Stimulated activated naive CD4-positive, alpha-beta T cell treated with Interleukin-2 at 50 U/mL for 16 hours (primary cell): ENCODE data around the gene NFKBIA.
"Not testable (repeated sequence)": the region's sequence is repeated elsewhere in the genome, so short reads cannot be mapped to it uniquely, and the experiment has no call there.

Source experiments
- DNase-seq: peaks from one replicate; lab custom pipeline; 2025; lab: John Stamatoyannopoulos, UW

The NFKBIA gene

DNA sequence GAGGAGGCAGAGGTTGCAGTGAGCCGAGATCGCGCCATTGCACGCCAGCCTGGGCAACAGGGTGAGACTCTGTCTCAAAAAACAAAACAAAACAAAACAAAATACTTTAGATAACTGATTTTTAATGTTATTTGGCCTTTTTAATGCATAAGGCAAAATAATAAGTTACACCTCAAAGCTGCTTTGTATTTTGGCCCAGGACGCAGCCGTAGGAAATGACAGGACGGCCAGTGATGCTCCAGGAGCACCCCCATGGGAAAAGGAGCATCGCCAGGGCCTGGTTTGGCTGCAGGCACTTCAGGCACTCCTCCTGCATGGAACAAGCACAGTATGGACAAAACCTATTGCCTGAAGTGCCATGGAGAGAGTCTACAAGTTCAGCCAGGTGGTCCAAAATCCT, 3.5 kb upstream of the NFKBIA start:
- DNase-seq: no peak

DNA sequence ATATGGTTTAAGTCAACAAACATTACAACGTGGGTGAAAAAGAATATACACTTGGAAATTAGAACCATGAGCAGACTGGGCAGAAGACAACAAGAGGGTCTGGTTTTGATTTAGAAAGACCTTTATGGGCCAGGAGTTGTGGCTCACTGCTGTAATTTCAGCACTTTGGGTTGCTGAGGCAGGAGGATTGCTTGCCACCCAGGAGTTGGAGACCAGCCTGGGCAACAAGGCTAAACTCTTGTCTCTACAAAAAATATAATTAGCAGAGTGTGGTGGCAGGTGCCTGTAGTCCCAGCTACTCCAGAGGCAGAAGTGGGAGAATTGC, 2.7 kb upstream of the NFKBIA start:
- DNase-seq: no peak

DNA sequence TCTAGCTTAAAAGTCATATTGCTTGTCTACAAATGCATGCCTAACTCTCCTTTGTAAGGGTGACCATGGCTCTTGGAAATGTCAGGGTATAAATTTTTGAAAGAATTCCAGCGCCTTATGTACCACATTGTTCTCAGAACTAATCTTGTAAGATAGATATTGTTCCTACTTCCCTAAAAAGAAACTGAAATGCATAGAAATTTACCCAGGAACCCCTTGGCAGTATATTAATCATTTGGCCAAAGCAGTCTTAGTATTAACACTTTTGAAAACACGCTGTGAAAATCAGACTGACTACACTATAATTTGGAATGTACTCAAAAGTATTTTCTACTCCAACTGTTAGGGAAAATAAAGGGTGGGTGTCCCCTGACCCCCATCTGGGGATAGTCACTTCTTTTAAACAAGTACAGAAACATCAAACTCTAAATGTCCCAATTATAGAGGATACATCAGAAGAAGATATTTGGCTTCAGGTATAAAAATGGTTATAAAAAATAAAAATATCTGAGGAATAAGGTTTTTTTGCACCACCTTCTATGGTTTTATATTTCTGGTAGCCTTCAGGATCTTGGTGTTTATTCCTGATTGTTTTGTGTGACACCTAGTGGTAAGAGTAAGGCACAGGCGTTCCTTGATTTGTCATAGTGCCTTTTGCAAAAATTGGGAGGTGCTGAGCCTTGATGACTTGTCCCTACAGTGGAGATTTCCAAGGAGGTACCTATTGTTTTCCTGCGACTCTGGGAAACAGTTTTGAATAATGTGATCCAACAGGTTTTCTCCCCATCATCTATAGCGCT, 2.2 kb upstream of the NFKBIA start:
- no peak for DNase-seq

DNA sequence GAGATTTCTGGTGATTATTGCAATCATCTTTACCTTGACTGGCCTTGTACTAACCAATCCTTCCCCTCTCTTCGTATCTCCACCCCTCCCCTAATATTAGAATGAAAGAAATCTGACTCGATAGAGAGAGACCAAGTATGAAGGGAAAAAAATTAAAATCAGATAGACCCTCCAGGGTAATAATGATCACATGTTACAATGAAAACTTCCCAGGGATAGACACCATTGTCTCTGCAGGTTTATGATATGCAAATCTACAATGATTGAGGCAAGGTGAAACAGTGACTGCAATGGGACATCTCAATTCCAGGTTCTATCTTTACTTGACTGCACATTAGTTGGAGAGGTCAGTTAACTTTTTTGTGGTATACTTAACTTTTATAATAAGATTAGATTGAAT, 1.5 kb upstream of the NFKBIA start:
- no peak for DNase-seq

DNA sequence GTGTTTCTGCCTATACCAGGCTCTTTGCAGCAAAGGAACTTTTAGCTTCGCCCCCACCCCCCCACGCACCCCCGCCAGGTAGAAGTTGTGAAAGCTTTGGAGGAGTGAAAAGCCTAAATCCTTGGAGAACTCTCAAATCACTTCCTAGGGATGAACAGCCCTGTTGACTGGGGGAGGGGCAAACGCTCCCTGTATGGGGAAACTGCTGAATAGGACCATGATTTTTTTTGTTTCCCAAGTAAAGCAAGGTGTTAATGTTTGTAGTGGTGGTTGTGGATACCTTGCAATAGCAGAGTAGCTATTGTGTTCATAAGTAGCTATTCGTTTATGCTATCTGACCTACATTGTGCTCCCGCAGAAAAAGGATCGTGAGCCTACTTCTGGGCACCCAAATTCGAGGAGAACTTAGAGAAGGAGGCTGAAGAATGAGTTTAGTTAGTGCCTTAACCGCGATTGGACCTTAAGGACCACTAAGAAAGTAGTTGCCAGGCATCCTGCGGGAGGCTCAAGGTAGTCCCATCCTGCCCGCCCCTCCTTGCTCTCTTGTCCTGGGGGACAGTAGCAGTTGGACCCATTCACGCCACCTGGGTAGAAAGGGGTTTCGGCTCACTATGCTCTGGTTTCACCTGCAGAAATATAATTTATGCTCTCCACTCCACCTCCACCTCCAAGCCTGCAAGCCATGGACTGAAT, 901 bp upstream of the NFKBIA start:
- no peak for DNase-seq

DNA sequence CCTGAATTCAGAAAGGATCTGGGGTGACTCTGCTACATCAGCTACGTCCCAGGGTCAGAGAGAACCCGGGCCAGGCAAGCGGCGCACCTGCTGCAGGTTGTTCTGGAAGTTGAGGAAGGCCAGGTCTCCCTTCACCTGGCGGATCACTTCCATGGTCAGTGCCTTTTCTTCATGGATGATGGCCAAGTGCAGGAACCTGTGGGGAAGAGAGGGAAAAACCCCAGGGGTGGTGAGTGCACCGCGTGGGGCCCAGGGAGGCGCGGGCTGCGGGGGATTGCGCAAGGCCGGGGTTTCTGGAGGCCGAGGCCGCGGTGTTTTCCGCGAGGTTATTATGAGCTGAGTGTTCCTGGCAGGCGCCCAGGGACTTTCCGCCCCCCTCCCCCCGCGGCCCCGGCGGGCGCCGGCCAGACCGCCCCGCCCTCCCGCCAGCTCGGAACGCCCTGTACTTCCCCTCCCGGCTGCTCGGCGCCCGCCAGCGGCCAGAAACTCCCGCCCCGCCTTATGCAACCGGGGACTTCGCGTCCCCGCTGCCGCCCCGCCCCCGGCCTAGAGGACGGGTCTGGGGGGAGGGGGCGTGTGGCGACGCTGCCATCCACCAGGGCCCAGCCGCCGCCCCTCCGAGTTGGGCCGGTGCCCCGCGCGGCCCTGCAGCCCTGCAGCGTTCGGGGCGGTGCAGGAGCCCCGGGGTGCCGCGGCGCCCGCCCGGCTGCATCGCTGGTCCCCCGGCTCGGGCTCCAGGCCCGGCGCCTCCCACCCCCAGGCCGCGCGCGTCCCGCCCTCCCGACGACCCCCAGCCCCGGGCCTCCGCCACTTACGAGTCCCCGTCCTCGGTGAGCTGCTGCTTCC, 723 bp downstream of the NFKBIA start:
- DNase-seq: peak; percentile 96

DNA sequence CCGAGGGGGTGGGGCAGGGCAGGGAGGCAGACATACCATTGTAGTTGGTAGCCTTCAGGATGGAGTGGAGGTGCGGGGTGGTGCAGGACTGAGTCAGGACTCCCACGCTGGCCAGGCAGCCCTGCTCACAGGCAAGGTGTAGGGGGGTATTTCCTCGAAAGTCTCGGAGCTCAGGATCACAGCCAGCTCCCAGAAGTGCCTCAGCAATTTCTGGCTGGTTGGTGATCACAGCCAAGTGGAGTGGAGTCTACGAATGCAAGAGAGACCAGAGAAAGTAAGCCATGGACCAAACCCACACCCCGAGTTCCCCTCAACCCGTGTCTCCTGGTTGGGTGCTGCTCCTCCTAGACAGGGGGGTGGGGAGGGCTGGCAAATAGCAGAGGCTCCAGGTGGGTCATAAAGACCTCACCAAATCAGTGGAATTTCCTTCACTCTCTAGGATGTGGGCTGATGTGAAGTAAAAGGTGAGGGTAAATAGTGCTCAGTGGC, 1.4 kb downstream of the NFKBIA start:
- peak; percentile 62 for DNase-seq

DNA sequence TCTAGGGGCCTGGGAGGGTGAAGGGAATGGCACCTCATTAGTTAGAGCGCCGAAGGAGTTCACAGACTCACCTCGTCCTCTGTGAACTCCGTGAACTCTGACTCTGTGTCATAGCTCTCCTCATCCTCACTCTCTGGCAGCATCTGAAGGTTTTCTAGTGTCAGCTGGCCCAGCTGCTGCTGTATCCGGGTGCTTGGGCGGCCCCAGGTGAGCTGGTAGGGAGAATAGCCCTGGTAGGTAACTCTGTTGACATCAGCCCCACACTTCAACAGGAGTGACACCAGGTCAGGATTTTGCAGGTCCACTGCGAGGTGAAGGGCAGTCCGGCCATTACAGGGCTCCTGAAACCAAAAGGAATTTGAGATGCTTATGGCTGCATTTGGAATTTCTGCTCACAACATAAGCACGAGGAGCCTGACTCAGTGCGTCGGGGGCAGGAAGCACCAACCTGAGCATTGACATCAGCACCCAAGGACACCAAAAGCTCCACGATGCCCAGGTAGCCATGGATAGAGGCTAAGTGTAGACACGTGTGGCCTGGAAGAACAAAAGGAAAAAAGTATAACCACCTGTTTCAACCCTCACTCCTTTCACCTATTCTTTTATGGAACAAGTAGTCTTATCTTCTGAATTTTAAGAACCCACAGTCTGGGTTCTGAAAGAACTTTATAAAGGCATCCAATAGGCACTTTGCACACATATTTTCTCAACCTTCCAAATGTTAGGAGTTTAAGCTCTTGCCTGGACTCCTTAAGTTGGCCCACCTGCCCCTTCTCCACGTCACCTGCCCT, 2.0 kb downstream of the NFKBIA start:
- peak; percentile 28 for DNase-seq

DNA sequence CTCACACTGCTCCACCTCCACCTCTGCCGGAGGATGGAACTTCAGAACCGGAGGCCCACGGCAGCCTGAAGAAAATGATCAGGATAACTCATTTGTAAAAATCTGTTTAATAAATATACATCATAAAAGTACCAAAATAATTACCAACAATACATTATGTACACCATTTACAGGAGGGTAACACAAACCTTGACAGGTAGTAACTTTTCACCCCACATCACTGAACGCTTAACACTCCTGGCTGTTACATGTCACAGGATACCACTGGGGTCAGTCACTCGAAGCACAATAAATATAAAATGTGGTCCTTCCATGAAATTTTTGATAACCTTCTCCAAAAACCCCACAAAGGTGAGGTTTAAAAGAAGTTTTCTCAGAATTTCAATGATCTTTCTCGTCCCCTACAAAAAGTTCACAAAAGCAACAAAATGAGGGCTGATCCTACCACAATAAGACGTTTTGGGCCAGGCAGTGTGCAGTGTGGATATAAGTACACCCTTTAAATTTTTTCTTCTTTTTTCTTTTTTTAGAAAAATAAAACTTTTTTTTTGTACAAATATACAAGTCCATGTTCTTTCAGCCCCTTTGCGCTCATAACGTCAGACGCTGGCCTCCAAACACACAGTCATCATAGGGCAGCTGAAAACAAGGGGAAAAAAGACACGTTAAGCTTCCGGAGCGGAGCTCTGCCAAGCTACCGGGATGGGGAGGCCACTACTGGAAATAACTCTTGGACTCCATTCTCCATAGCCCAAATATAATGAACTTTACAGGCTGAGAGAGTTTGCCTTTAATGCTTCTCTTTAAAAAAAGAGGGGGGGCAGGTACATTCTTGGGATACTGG, 2.9 kb downstream of the NFKBIA start:
- no peak for DNase-seq

DNA sequence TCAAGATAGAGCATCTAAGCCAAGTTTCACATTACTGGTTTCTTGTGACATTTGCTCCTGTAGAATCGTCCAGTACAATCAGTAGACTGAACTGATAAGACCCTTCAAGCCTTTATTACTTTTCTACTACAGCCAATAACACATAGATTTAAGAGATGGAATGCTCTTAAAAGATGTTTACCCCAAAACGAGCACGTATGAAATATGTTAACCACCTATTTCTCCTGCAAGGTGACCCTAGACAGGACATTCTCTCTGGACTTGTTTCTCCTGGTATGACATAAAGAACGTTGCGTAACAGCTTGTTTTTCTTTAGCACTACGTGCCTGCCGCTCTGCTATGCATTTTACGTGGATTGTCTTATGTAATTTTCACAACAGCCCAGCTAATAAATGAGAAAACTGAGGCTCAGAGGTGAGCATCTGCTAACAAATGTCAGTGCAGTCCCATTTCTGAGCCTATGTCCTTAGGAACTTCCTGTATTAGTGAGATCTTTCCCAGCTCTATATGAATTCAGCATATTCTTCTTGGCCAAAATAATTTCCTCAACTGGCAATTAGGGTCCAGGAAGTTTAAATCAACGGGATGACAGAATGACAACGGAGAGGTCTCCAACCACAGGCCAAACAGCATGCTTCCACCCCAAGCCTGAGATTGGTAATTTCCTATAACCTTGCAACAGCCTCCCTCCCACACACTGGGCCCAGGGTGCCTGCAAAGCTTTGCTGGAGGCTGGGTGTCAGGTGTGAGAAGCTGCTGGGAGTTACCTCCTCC, 3.7 kb downstream of the NFKBIA start:
- DNase-seq: peak; percentile 61

DNA sequence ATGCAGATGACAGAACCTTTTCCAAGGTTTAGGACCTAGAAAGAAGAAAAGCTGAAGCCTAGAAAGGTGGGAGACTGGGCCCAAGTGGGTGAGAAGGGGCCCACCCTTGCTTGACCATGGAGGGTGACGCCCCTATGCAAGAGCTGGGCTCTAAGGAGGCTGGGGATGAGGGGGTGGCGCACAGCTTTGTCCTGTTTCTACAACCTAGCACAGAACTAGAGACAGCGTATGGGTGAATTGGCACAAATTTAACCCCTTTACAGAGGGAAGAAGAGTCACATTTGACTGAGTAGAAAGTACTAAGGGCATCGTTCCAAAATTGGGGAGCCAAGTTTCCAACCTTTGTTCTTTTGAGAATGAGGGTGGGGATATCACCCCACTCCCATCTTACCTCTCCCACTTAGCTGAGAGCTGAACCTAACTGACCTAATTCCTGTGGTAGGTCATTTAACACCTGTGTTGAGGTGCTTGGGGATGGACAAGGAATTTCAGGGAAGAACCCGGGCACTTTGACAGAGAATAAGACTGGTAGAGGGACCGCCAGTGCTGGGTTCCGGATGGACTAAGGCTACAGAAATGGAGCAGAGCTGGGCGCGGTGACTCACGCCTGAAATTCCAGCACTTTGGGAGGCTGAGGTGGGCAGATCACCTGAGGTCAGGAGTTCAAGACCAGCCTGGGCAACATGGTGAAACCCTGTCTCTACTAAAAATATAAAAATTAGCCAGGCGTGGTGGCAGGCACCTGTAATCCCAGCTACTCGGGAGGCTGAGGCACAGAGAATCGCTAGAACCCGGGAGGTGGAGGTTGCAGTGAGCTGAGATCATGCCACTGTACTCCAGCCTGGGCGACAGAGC, 5.2 kb downstream of the NFKBIA start:
- DNase-seq: no peak

DNA sequence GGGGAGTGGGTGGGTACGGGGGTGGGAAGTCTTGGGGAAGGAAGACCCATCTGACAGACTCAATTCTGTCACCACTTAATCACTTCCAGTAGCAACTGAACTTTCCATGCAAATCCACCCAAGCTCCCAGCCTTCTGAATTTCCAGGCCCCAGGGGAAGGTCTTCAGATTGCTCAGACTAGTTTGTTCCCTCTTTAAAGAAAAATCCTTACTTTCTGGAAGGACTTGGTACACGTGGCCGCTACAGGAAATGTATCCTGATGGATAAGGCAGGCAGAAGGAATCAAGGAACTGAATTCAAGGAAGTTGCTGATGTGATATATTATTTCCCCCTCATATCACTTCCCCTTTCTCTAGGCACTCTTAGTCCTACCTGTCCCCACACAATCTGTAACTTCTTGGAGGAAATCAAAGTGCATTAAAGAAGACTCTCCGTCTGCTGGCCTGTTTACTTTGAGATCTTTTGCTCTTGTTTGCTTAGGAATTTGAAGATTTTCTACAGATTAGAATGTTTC, 6.4 kb downstream of the NFKBIA start:
- DNase-seq: no peak

DNA sequence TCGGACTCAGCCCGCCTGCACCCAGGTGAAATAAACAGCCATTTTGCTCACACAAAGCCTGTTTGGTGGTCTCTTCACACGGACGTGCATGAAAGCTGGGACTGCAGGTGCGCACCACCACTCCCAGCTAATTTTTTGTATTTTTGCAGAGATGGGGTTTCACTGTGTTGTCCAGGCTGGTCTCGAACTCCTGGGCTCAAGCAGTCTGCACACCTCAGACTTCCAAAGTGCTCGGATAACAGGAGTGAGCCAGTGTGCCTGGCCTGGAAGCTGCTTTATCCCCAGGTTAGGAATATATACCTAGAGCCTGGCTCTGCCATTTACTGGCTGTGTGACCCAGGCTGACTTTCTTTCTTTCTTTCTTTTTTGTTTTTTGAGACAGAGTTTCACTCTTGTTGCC, 7.9 kb downstream of the NFKBIA start:
- not testable (repeated sequence) for DNase-seq

DNA sequence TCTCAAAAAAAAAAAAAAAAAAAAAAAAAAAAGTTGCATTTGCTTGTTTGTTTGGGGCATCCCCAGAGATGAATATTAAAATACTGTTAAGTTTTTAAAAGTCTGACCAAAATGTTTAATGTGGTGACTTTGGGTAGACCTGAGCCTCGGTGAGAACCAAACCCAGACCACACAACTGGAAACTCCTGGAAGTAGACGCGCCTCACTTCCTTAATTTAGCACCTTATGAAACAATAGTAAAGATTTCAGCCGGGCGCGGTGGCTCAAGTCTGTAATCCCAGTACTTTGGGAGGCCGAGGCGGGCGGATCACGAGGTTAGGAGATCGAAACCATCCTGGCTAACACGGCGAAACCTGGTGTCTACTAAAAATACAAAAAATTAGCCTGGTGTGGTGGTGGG, 9.3 kb downstream of the NFKBIA start:
- no peak for DNase-seq

DNA sequence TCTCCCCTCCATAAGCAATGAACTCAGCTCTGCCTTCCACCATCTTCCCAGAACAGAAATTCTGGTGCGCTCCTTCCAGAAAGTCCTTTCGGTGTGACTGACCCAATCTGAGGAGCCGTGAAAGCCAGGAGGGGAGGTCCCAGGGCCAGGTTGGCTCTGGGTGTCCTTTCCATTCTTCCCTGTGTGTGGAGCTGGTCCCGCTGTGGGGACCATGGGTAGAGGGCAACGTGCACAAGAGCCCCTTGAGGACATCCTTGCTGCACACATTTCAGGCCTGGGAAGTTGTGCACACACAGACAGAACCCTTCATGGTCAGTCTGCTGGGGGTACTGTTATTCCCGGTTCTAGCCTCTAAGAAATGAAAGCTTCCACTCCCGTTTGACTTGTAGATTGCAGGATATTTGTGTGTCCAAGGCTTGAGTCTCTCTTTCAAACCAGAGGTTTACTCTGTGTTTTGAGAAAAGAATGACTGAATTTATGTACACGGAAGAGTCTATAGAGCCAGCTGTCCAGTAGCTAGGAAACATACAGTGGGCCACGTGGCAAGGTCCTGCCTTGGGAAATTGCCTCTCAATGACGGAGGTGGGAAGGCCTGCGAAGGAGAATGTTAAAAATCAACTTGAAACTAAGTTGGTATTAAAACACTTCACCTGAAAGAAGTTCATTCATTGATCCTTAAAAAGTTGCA, 10.1 kb downstream of the NFKBIA start:
- DNase-seq: no peak

DNA sequence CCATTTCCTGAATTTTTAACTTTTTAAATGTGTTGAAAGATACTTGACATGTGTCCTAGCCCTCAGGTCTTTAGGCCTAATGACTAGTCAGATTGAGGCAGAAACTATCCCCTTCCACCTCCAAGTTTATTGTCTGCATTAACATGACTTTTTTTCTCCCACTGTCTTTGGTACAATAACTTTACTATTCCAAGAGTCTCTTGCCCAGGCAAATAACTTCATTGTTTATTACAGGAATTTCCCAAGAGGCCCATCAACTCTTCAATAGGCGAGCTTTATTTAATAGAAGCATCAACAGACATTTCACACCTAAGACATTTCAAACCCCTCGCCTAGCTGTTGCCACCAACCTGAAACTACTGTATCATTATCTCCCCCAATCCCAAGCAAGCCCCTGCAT, 10.7 kb downstream of the NFKBIA start:
- no peak for DNase-seq

DNA sequence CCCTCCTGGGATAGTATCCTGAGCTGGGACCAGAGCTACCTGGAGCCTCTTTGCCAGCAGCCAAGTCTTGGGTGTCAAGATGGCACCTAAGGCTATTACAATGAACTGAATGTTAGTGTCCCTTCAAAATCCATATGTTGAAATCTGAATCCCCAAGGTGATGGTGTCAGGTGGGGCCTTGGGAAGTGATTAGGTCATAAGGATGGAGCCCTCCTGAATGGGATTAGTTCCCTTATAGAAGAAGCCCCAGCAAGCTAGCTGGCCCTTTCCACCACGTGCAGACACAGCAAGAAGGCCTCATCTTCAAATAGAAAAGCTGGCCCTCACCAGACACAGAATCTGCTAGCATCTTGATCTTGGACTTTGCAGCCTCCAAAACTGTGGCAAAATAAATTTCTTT, 12.4 kb downstream of the NFKBIA start:
- no peak for DNase-seq

DNA sequence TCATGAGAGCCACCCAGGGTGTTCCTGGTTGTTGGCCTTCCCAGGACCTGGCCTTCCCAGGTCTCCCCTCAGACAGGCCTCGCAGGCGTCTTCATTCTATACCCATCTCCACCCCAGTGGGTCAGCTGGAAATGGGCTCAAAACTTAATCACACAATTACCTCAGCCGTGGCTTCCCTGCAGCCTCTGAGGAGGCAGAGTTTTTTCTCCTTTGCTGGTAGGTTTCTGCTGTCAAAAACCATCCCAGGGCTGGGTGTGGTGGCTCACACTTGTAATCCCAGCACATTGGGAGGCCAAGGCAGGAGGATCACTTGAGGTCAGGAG, 13.2 kb downstream of the NFKBIA start:
- no peak for DNase-seq
